Fibroblast of gingiva (primary cell): Measurements from ENCODE around the gene ACKR2.

ENCODE experiments used
- DNase-seq: peaks from one replicate; pipeline ENCODE4 v3.0.0-alpha.2; 2011; ENCODE audit warnings: low read depth

The ACKR2 gene

DNA sequence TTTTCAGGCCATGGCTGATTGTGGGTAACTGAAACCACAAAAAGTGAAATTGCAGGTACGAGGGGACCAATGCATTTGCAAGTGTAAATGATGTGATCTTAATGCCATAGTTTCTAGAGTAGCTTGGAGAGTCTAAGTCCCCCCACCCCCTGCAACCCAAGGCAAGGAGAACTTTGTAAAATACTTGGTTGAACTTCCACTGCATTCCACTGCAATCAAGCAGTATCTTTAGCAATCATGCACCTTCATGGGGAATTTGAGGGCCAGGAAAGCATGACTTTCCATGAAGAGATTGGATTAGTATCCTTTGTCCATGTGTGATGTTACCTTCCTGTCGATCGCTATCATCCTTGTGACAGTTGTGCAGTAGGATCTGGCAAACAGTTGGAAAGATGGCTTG is 77.8 kb downstream of the ACKR2 start:
- DNase-seq, result no peak

GRCh38 chr3:42891042-42891441 is 81.8 kb downstream of the ACKR2 start:
- no peak for DNase-seq

- no peak for DNase-seq
Measured at GRCh38 chr3:42892169-42892568, 82.9 kb downstream of the ACKR2 start.

DNA sequence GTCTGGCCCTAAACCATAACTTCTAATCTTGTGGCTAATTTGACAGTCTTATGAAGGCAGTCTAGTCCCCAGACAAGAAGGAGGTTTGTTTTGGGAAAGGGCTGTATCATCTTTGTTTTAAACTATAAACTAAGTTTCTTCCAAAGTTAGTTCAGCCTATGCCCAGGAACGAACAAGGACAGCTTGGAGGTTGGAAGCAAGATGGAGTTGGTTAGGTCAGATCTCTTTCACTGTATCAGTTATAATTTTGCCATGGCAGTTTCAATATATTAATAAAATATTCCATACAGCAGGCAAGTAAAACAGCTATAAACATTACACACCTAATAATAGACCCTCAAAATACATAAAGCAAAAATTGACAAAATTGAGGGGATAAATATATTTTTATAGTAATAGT is 83.6 kb downstream of the ACKR2 start:
- no peak for DNase-seq

DNA sequence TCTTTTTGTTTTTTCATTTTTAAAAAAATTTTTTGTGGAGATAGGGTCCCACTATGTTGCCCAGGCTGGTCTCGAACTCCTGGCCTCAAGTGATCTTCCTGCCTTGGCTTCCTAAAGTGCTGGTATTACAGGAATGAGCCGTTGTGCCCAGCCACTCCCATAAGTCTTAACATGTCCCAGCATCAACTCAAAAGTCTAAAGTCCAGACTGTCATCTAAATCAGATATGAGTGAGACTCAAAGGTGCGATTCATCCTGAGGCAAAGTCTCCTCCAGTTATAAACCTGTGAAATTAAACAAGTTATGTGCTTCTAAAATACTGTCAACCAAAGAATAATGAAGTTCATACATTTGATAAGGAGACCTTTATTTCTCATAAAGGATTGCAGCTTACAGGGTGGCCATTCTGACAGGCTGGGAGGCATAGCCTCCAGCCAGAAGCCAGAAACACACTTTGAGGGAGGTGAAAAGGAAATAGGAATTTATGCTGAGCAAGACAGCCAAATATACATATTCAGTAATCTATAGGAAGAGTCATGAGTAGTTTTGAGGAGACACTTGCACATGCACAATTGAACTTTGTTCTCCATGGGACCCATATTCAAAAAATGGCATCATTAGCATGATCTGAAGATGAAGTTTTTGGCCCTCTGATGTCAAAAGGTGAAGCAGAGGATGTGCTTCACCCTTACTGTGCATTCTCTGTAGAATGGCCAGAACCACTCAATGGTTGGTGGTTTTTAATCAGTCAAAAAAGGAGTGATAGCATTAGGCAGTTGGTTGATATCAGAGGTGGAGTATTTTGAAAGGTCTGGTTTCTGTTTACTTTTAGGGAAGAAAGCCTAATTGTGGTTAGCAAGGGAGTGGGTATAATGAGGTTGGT is 85.7 kb downstream of the ACKR2 start:
- DNase-seq, result no peak

- DNase-seq, result no peak
Measured at GRCh38 chr3:42895580-42895868, 86.3 kb downstream of the ACKR2 start.

DNA sequence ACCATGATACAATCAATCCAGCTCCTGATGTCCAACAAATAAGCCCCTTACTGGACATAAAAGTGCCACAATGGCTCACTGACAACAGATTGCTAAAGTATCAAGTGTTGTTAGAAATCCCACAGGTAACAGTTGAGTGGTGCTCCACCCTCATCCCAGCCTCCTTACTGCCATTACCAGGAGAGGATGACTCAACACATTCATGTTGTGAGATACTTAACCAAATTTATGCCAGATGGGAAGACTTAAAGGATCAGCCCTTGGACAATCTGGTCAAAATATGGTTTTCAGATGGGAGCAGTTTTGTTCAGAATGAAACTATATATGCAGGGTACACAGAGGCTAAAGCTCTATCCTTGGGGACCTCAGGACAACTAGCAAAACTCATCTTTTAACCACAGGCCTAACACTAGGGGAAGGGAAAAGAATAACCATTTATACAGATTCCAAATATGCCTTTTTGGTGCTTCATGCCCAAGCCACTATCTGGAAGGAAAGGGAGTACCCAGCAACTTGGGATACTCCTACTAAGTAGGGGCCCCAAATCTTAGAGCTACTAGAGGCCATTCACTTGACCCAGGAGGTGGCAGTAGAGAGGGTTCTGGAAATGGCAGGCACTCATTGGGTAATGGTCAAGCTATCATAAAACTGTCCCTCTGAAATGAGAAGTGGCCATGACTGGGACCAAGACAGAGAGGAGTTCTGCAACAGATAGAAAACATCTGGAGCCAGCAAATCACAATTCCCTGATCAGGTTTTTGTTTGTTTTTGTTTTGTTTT is 89.8 kb downstream of the ACKR2 start:
- DNase-seq, result no peak

- DNase-seq, result no peak
Measured at GRCh38 chr3:42900226-42901072, 91.2 kb downstream of the ACKR2 start.

DNA sequence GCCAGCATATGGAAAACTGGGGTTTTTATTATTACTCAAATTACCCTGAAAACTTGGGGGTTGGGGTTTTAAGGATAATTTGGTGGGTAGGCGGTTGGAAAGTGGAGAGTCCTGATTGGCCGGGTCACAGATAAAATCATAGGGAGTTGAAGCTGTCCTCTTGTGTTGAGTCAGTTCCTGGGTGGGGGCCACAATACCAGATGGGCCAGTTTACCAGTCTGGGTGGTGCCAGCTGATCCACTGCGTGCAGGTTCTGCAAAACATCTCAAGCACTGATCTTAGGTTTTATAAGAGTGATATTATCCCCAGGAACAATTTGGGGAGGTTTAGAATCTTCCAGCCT is 91.8 kb downstream of the ACKR2 start:
- DNase-seq, result no peak

- no peak for DNase-seq
Measured at GRCh38 chr3:42902257-42902656, 93.0 kb downstream of the ACKR2 start.

- no peak for DNase-seq
Measured at GRCh38 chr3:42904076-42904475, 94.8 kb downstream of the ACKR2 start.

GRCh38 chr3:42905740-42906069 is 96.5 kb downstream of the ACKR2 start:
- no peak for DNase-seq

GRCh38 chr3:42906070-42906847 is 97.0 kb downstream of the ACKR2 start, which contains the start of gene ZNF662:
Gene ZNF662, plus strand, starts transcription at chr3:42906142. Its CDS starts 1,973 bp downstream, at chr3:42908115.
- DNase-seq, result peak; percentile 10

GRCh38 chr3:42906848-42907183 is 97.6 kb downstream of the ACKR2 start:
- no peak for DNase-seq

DNA sequence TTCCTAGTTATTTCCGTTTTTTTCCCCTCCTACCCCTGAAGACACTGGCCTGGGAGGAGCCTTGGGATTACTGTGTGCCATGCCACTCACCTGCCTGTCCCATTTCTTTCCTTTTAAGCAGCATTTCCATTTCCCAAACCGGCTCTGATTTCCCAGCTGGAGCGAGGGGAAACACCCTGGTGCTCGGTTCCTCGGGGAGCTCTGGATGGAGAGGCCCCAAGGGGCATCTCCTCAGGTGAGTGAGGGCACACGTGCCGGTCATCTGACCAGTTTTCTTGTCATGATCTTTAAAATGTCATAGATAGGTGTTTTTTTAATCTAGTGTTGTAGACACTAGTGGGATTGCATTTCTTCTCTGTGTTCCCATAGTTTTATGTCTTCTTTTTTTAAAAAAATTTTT is 99.4 kb downstream of the ACKR2 start:
- DNase-seq, result no peak

GRCh38 chr3:42911551-42911950 is 102.3 kb downstream of the ACKR2 start:
- DNase-seq, result no peak

- DNase-seq, result no peak
Measured at GRCh38 chr3:42914771-42915515, 105.7 kb downstream of the ACKR2 start.
